H1 (cell line): ENCODE data around the gene DHX29. TPM values are rescaled to one million over a fixed set of nuclear protein-coding genes. Genes with fewer than 3 reads are reported as not detected.

ENCODE experiments used
- CTCF ChIA-PET: fragments of 300-600 bp; sonication (Branson Sonifier 250); formaldehyde crosslinking; loops from one replicate; lab custom pipeline; 2021; ENCODE audit not compliant: partially characterized antibody; lab: Charles Lee
- POLR2A ChIA-PET: fragments of 300-600 bp; sonication (Branson Sonifier 250); formaldehyde crosslinking; loops from one replicate; lab custom pipeline; 2021; ENCODE audit warnings: inconsistent platforms; ENCODE audit not compliant: partially characterized antibody; lab: Charles Lee
- DNase-seq, 2 experiments: peaks; one replicate each; pipeline versions ENCODE4 v3.0.0 to v3.0.0-alpha.2; 2010 to 2022; ENCODE audit warnings: low spot score in 2 of 2, low read depth in 1 of 2, mixed read lengths in 1 of 2
- FAIRE-seq: peaks from 2 replicates; lab custom pipeline; 2011; peaks lifted over from hg19 to GRCh38; lab: Jason Lieb, UNC
- H2AFZ ChIP-seq: 2 replicates; pipeline ENCODE4 v1.8.1; 2012; ENCODE audit warnings: low read length, inconsistent platforms
- H2AK5ac ChIP-seq: 2 replicates; pipeline ENCODE4 v1.6.1; 2013; ENCODE audit warnings: low read depth, low read length
- H2BK120ac ChIP-seq: replicated peaks from 2 replicates; pipeline ENCODE3; 2013; ENCODE audit warnings: low read depth, low read length, inconsistent platforms
- H2BK12ac ChIP-seq: 2 replicates; pipeline ENCODE4 v1.6.1; 2013; ENCODE audit warnings: low read depth, low read length
- H2BK15ac ChIP-seq: 2 replicates; pipeline ENCODE4 v1.6.1; 2013; ENCODE audit warnings: low read length
- H2BK20ac ChIP-seq: 2 replicates; pipeline ENCODE4 v1.6.1; 2013; ENCODE audit warnings: low read length
- H2BK5ac ChIP-seq: 2 replicates; pipeline ENCODE4 v1.6.1; 2013; ENCODE audit warnings: low read depth, low read length
- H3K14ac ChIP-seq: 2 replicates; pipeline ENCODE4 v1.6.1; 2013; ENCODE audit warnings: inconsistent platforms; ENCODE audit not compliant: insufficient read length
- H3K18ac ChIP-seq: 2 replicates; pipeline ENCODE4 v1.6.1; 2013; ENCODE audit warnings: low read length; ENCODE audit errors: extremely low read depth
- H3K23ac ChIP-seq: 2 replicates; pipeline ENCODE4 v1.6.1; 2013; ENCODE audit warnings: inconsistent platforms; ENCODE audit not compliant: insufficient read length
- H3K23me2 ChIP-seq: 2 replicates; pipeline ENCODE4 v1.6.1; 2013; ENCODE audit warnings: low read depth, low read length
- H3K27ac ChIP-seq: 2 replicates; pipeline ENCODE4 v1.6.1; 2011; ENCODE audit warnings: low read depth, low read length, inconsistent platforms
- H3K27me3 ChIP-seq, 4 experiments: replicated peaks in 1 of 4; 1 replicate in 1 of 4; 2 replicates in 3 of 4; pipeline versions ENCODE4 v1.6.1 to v1.8.1; 2011 to 2013; ENCODE audit warnings: low read length in 3 of 4, mild to moderate bottlenecking in 3 of 4, inconsistent platforms in 2 of 4, mixed read lengths in 2 of 4, moderate library complexity in 1 of 4; ENCODE audit not compliant: control insufficient read depth in 3 of 4, insufficient read depth in 3 of 4; ENCODE audit errors: extremely low read depth in 1 of 4
- H3K36me3 ChIP-seq, 4 experiments: 2 replicates each; pipeline versions ENCODE4 v1.6.1 to v1.8.1; 2011 to 2013; ENCODE audit warnings: mild to moderate bottlenecking in 4 of 4, low read length in 3 of 4, moderate library complexity in 2 of 4, control low read depth in 1 of 4, inconsistent platforms in 1 of 4; ENCODE audit not compliant: insufficient read depth in 4 of 4, control insufficient read depth in 2 of 4
- H3K4ac ChIP-seq: replicated peaks from 2 replicates; pipeline ENCODE3; 2013; ENCODE audit warnings: low read length, low read depth, mixed read lengths, inconsistent platforms; ENCODE audit not compliant: insufficient read length
- H3K4me1 ChIP-seq, 4 experiments: replicated peaks in 1 of 4; 1 replicate in 1 of 4; 2 replicates in 3 of 4; pipeline versions ENCODE4 v1.6.1 to v1.8.1; 2011 to 2013; ENCODE audit warnings: low read length in 3 of 4, inconsistent platforms in 2 of 4, mixed read lengths in 1 of 4; ENCODE audit not compliant: insufficient read depth in 4 of 4, control insufficient read depth in 3 of 4
- H3K4me2 ChIP-seq, 2 experiments: 2 replicates each; pipeline versions ENCODE4 v1.6.1 to v1.8.1; 2011 to 2013; ENCODE audit warnings: low read depth in 2 of 2, low read length in 2 of 2, control low read depth in 1 of 2, inconsistent platforms in 1 of 2, mild to moderate bottlenecking in 1 of 2; ENCODE audit not compliant: insufficient read depth in 1 of 2
- H3K4me3 ChIP-seq, 4 experiments: fragments of 200-600, 300-600 bp in 1 of 4; sonication (generic), shearing (Covaris generic), sonication (Bioruptor Twin) in 1 of 4; 2 replicates each; pipeline versions ENCODE4 v1.5.1 to v1.8.1; 2011 to 2016; ENCODE audit warnings: low read length in 4 of 4, low read depth in 3 of 4, control low read depth in 2 of 4, inconsistent platforms in 2 of 4, mild to moderate bottlenecking in 2 of 4, mixed read lengths in 1 of 4, moderate library complexity in 1 of 4; ENCODE audit not compliant: insufficient read depth in 2 of 4; ENCODE audit errors: extremely low read depth in 1 of 4
- H3K56ac ChIP-seq: replicated peaks from 2 replicates; pipeline ENCODE3; 2013; ENCODE audit warnings: low read depth, mild to moderate bottlenecking, mixed read lengths, low read length, inconsistent platforms; ENCODE audit not compliant: insufficient read length
- H3K79me1 ChIP-seq: 2 replicates; pipeline ENCODE4 v1.6.1; 2013; ENCODE audit warnings: low read depth, low read length, control low read depth
- H3K79me2 ChIP-seq, 2 experiments: 2 replicates each; pipeline versions ENCODE4 v1.6.1 to v1.8.1; 2012 to 2013; ENCODE audit warnings: low read length in 2 of 2, mild to moderate bottlenecking in 2 of 2, inconsistent platforms in 1 of 2; ENCODE audit not compliant: insufficient read depth in 2 of 2, control insufficient read depth in 1 of 2
- H3K9ac ChIP-seq, 4 experiments: replicated peaks in 1 of 4; 1 replicate in 1 of 4; 2 replicates in 3 of 4; pipeline versions ENCODE4 v1.6.1 to v1.8.1; 2011 to 2013; ENCODE audit warnings: low read depth in 3 of 4, low read length in 3 of 4, control low read depth in 2 of 4, mild to moderate bottlenecking in 2 of 4, moderate library complexity in 2 of 4, inconsistent platforms in 1 of 4; ENCODE audit errors: extremely low read depth in 1 of 4
- H3K9me3 ChIP-seq, 2 experiments: 2 replicates each; pipeline versions ENCODE4 v1.6.1 to v1.8.1; 2012 to 2013; ENCODE audit warnings: mild to moderate bottlenecking in 2 of 2, moderate library complexity in 2 of 2, control low read depth in 1 of 2, inconsistent platforms in 1 of 2, low read depth in 1 of 2, low read length in 1 of 2, mixed read lengths in 1 of 2; ENCODE audit not compliant: insufficient read depth in 2 of 2
- H4K20me1 ChIP-seq, 2 experiments: replicated peaks in 1 of 2; 2 replicates each; pipeline versions ENCODE3 to v1.8.1; 2011 to 2013; ENCODE audit warnings: inconsistent platforms in 2 of 2, low read length in 2 of 2, mild to moderate bottlenecking in 1 of 2; ENCODE audit not compliant: insufficient read depth in 2 of 2, control insufficient read depth in 1 of 2
- H4K5ac ChIP-seq: 2 replicates; pipeline ENCODE4 v1.6.1; 2013; ENCODE audit warnings: low read length, low read depth, mixed read lengths, inconsistent platforms; ENCODE audit not compliant: insufficient read length
- H4K8ac ChIP-seq: 2 replicates; pipeline ENCODE4 v1.8.0; 2013; ENCODE audit warnings: mild to moderate bottlenecking, moderate library complexity, low read length, inconsistent platforms; ENCODE audit not compliant: insufficient read depth; ENCODE audit errors: extremely low read depth
- H4K91ac ChIP-seq: replicated peaks from 2 replicates; pipeline ENCODE3; 2013; ENCODE audit warnings: low read length, mixed read lengths, inconsistent platforms; ENCODE audit not compliant: insufficient read length
- EZH2 ChIP-seq: fragments of 200-600 bp; sonication (generic); IDR thresholded peaks from 2 replicates; pipeline ENCODE4 v1.7.1; 2012; ENCODE audit warnings: low read depth, mild to moderate bottlenecking, moderate library complexity, low read length, inconsistent platforms; ENCODE audit not compliant: severe bottlenecking
- JUND ChIP-seq: IDR thresholded peaks from 2 replicates; pipeline ENCODE4 v1.6.1; 2011; ENCODE audit warnings: mild to moderate bottlenecking, improper control_type of control experiment, low read length
- MAFK ChIP-seq: IDR thresholded peaks from 2 replicates; pipeline ENCODE4 v1.6.1; 2012; ENCODE audit warnings: low read depth, mild to moderate bottlenecking, improper control_type of control experiment, low read length
- NRF1 ChIP-seq: IDR thresholded peaks from 2 replicates; pipeline ENCODE4 v1.6.1; 2011; ENCODE audit warnings: mild to moderate bottlenecking, low read depth, low read length, improper control_type of control experiment
- PHF8 ChIP-seq: fragments of 200-600 bp; sonication (generic); conservative IDR thresholded peaks from 2 replicates; pipeline ENCODE4 v1.7.1; 2012; ENCODE audit warnings: low read depth, mild to moderate bottlenecking, inconsistent platforms, low read length, moderate library complexity
- RAD21 ChIP-seq, 2 experiments: IDR thresholded peaks in 1 of 2; conservative IDR thresholded peaks in 1 of 2; 2 replicates each; pipeline ENCODE4 v1.6.1; 2011; ENCODE audit warnings: low read depth in 2 of 2, low read length in 2 of 2, improper control_type of control experiment in 1 of 2, inconsistent platforms in 1 of 2, mild to moderate bottlenecking in 1 of 2, moderate library complexity in 1 of 2
- RXRA ChIP-seq: IDR thresholded peaks from 2 replicates; pipeline ENCODE4 v1.6.1; 2011; ENCODE audit warnings: low read depth, mild to moderate bottlenecking, low read length, moderate library complexity; ENCODE audit not compliant: insufficient read depth
- SAP30 ChIP-seq: fragments of 300-600 bp; sonication (generic); IDR thresholded peaks from 2 replicates; pipeline ENCODE4 v1.7.1; 2012; ENCODE audit warnings: low read length, moderate library complexity, mild to moderate bottlenecking, inconsistent platforms; ENCODE audit not compliant: insufficient read depth, insufficient replicate concordance
- USF2 ChIP-seq: IDR thresholded peaks from 2 replicates; pipeline ENCODE4 v1.6.1; 2011; ENCODE audit warnings: low read length, improper control_type of control experiment
- WGBS, 2 experiments: shearing (Covaris generic) in 1 of 2; methylation state at CpG; one replicate each; pipeline versions ENCODE4 v1.1.6 to v1.1.7; 2013 to 2015; ENCODE audit warnings: low lambda C conversion rate in 2 of 2, mixed read lengths in 2 of 2, inconsistent platforms in 1 of 2, low coverage in 1 of 2, missing lambda C conversion rate in 1 of 2; ENCODE audit not compliant: insufficient replicate concordance in 2 of 2, insufficient coverage in 1 of 2, insufficient read length in 1 of 2; ENCODE audit errors: extremely low coverage in 1 of 2, missing lambda C conversion rate in 1 of 2; 5-methylcytosine and 5-hydroxymethylcytosine counted together
- polyA plus RNA-seq, 7 experiments: library from polyadenylated mRNA; depleted of rRNA in 3 of 7; stranded (reverse) in 5 of 7; unstranded in 2 of 7; fragments of >200 nt in 5 of 7; fragments of 200-250 nt in 2 of 7; gene quantifications; 1 replicate in 5 of 7; 2 replicates in 1 of 7; 4 replicates in 1 of 7; pipeline versions ENCODE4 v1.2.1 to v1.2.3, GENCODE V29; 2011 to 2013; ENCODE audit warnings: missing spikeins in 2 of 7, mixed read lengths in 2 of 7
- total RNA-seq: library from RNA; stranded (reverse); fragmentation: NEBNext Ultra II Directional; extraction: Animal tissue kit (Norgen Biotek cat#: 25700); gene quantifications from 2 replicates; pipeline ENCODE4 v1.2.1, GENCODE V29; 2021

DHX29 gene
- total and polyA plus RNA-seq, 2 of the 8 experiments (the other 6 are each of a cell fraction or from before 2014, with no cell fraction given), result 3.4 to 32.1 TPM

GRCh38 chr5:55226934-55227663, 80.4 kb downstream of the DHX29 start, which contains the start of gene MCIDAS:
Gene MCIDAS, minus strand, starts transcription at chr5:55227315. Its CDS starts 177 bp downstream, at chr5:55227138.
- Histone ChIP-seq H3K14ac (no peak within 1 kb of the TSS), H3K4ac (no peak within 1 kb of the TSS), H3K9me3 (no peaks in the 10 kb centered on the region), H4K8ac (peak within 1 kb of the TSS; percentile 29; the same call in 1 of the 2 replicates), H3K79me1 (no peaks in the 10 kb centered on the region), H2BK20ac (no peak within 1 kb of the TSS), H3K4me1 (peaks cover 2 to 28% (median 16%) of the 10 kb centered on the region in 4 experiments), H2BK5ac (no peak within 1 kb of the TSS), H2BK120ac (no peak within 1 kb of the TSS), H2AK5ac (no peak within 1 kb of the TSS), H4K20me1 (peaks cover 8 to 47% of the 10 kb centered on the region in 2 experiments), H3K56ac (no peak within 1 kb of the TSS), H3K4me2 (peak within 1 kb of the TSS; percentile 82 to 86), H3K36me3 (peaks cover 0 to 11% (median 0%) of the 10 kb centered on the region in 4 experiments; a peak in 2 of 8 replicates), H4K5ac (no peak within 1 kb of the TSS), H3K9ac (no peak within 1 kb of the TSS), H3K23ac (no peak within 1 kb of the TSS), H2BK12ac (no peak within 1 kb of the TSS), H3K27ac (no peak within 1 kb of the TSS), H3K79me2 (no peaks in the 10 kb centered on the region), H2BK15ac (no peak within 1 kb of the TSS), H4K91ac (no peak within 1 kb of the TSS), H3K4me3 (peak within 1 kb of the TSS; percentile 53 to 61 (median 58)), H3K23me2 (peaks cover 8% of the 10 kb centered on the region; the same call in 1 of the 2 replicates), H3K27me3 (peaks cover 93 to 100% (median 99%) of the 10 kb centered on the region in 4 experiments), H3K18ac (peak within 1 kb of the TSS; percentile 51; the same call in 1 of the 2 replicates), H2AFZ (no peak within 1 kb of the TSS; the same call in 1 of the 2 replicates)
- POLR2A ChIA-PET, result no interaction called here
- WGBS, 2 experiments, result 1% methylated on average over 63 of the region's 80 CpGs; no CpG with 5 or more reads in 1 of the 2 experiments
- DNase-seq, result peak in 1 of 2 experiments; percentile 86
- CTCF ChIA-PET, result interaction anchor here (0.6 to 13.6 kb wide), 8 partner anchors 8 to 1078 kb away, joined by 3 to 143 read pairs (median 5); partner anchors contain the start of genes CCNO, CDC20B and GPX8
- no peak for FAIRE-seq
- no peak; the same call in 1 of the 2 replicates for TF ChIP-seq PHF8
- no peak for TF ChIP-seq EZH2
- no peak for TF ChIP-seq RXRA
- no peak for TF ChIP-seq MAFK
- no peak for TF ChIP-seq USF2
- no peak for TF ChIP-seq SAP30
- peak in 1 of 2 experiments; percentile 37; a peak in 2 of 4 replicates for TF ChIP-seq RAD21 (IDR thresholded peaks at IDR 0.05 in 1 of 2, conservative IDR thresholded peaks at IDR 0.05 in 1 of 2; ENCODE audit: low read depth in 2 of 2, low read length in 2 of 2)
- TF ChIP-seq JUND, result no peak
- no peak for TF ChIP-seq NRF1
